Measurements from ENCODE around the gene MUS81. TPM values are rescaled to one million over a fixed set of nuclear protein-coding genes. Genes with fewer than 3 reads are reported as not detected.

Gene MUS81
- total and polyA plus RNA-seq, 2 of the 13 experiments (the other 11 are each of a cell fraction or from before 2014, with no cell fraction given): 25.6 to 30.2 TPM

DNA sequence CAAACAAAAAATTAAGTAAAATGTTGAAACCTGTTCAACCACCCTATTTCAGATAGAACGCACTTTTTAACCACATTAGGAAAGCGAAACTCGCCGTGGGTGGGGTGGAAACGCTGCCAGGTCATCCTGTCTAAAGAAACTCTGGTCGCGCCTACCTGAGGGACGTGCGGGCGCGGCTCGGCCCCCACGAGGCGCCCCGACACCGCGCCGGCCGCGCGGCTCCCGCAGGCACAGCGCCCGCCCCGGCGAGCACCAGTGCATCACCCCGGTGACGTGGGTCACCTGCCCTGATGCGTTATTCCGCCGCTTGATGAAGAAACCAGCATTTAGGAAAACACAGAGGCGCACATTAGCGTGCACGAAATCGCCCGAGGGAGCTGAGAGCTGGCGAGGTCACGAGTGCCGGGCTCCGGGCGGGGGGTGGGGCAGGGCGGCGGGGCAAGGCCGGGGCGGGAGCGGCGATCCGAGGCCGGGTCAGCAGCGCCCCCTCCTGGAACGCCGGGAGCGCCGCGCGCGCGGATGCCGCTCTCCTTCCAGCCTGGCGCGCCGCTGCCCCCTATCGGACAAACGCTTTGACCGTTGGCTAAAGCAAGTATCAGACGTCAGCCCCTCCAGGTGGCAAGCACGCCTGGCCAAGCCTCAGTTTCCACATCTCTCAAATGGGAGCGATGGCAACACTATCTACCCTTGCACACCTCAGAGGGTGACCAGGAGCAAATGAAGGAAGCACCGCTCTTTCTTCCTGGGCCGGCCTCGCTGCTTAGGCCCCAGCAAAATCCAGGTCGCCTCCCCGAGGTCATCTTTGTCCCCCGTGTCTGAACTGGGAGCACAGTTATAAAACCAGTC lies 42.2 kb upstream of the MUS81 start (continued):
- TF ChIP-seq, protein P1, sequence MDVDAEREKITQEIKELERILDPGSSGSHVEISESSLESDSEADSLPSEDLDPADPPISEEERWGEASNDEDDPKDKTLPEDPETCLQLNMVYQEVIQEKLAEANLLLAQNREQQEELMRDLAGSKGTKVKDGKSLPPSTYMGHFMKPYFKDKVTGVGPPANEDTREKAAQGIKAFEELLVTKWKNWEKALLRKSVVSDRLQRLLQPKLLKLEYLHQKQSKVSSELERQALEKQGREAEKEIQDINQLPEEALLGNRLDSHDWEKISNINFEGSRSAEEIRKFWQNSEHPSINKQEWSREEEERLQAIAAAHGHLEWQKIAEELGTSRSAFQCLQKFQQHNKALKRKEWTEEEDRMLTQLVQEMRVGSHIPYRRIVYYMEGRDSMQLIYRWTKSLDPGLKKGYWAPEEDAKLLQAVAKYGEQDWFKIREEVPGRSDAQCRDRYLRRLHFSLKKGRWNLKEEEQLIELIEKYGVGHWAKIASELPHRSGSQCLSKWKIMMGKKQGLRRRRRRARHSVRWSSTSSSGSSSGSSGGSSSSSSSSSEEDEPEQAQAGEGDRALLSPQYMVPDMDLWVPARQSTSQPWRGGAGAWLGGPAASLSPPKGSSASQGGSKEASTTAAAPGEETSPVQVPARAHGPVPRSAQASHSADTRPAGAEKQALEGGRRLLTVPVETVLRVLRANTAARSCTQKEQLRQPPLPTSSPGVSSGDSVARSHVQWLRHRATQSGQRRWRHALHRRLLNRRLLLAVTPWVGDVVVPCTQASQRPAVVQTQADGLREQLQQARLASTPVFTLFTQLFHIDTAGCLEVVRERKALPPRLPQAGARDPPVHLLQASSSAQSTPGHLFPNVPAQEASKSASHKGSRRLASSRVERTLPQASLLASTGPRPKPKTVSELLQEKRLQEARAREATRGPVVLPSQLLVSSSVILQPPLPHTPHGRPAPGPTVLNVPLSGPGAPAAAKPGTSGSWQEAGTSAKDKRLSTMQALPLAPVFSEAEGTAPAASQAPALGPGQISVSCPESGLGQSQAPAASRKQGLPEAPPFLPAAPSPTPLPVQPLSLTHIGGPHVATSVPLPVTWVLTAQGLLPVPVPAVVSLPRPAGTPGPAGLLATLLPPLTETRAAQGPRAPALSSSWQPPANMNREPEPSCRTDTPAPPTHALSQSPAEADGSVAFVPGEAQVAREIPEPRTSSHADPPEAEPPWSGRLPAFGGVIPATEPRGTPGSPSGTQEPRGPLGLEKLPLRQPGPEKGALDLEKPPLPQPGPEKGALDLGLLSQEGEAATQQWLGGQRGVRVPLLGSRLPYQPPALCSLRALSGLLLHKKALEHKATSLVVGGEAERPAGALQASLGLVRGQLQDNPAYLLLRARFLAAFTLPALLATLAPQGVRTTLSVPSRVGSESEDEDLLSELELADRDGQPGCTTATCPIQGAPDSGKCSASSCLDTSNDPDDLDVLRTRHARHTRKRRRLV (CRISPR knock-in tag; IDR thresholded peaks at IDR 0.05): no peak
- no peak for TF ChIP-seq KAT7 (CRISPR knock-in tag; IDR thresholded peaks at IDR 0.05; ENCODE audit: borderline replicate concordance)
- no peak for TF ChIP-seq SAFB2 (CRISPR knock-in tag; IDR thresholded peaks at IDR 0.05; ENCODE audit: borderline replicate concordance, low read depth)
- no peak for TF ChIP-seq NFE2 (CRISPR knock-in tag; IDR thresholded peaks at IDR 0.05)
- TF ChIP-seq, protein P2, sequence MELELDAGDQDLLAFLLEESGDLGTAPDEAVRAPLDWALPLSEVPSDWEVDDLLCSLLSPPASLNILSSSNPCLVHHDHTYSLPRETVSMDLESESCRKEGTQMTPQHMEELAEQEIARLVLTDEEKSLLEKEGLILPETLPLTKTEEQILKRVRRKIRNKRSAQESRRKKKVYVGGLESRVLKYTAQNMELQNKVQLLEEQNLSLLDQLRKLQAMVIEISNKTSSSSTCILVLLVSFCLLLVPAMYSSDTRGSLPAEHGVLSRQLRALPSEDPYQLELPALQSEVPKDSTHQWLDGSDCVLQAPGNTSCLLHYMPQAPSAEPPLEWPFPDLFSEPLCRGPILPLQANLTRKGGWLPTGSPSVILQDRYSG (CRISPR knock-in tag; IDR thresholded peaks at IDR 0.05): no peak
- TF ChIP-seq CCDC6 (CRISPR knock-in tag; IDR thresholded peaks at IDR 0.05): 0 out of 2 replicates have a peak, but pooled peaks have one; percentile 16
- TF ChIP-seq ZSCAN25 (CRISPR knock-in tag; IDR thresholded peaks at IDR 0.05): 0 out of 2 replicates have a peak, but pooled peaks have one; percentile 42
- TF ChIP-seq, protein P3, sequence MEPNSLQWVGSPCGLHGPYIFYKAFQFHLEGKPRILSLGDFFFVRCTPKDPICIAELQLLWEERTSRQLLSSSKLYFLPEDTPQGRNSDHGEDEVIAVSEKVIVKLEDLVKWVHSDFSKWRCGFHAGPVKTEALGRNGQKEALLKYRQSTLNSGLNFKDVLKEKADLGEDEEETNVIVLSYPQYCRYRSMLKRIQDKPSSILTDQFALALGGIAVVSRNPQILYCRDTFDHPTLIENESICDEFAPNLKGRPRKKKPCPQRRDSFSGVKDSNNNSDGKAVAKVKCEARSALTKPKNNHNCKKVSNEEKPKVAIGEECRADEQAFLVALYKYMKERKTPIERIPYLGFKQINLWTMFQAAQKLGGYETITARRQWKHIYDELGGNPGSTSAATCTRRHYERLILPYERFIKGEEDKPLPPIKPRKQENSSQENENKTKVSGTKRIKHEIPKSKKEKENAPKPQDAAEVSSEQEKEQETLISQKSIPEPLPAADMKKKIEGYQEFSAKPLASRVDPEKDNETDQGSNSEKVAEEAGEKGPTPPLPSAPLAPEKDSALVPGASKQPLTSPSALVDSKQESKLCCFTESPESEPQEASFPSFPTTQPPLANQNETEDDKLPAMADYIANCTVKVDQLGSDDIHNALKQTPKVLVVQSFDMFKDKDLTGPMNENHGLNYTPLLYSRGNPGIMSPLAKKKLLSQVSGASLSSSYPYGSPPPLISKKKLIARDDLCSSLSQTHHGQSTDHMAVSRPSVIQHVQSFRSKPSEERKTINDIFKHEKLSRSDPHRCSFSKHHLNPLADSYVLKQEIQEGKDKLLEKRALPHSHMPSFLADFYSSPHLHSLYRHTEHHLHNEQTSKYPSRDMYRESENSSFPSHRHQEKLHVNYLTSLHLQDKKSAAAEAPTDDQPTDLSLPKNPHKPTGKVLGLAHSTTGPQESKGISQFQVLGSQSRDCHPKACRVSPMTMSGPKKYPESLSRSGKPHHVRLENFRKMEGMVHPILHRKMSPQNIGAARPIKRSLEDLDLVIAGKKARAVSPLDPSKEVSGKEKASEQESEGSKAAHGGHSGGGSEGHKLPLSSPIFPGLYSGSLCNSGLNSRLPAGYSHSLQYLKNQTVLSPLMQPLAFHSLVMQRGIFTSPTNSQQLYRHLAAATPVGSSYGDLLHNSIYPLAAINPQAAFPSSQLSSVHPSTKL (CRISPR knock-in tag; IDR thresholded peaks at IDR 0.05): peak; percentile 41; the same call in 1 of the 2 replicates
- TF ChIP-seq ZNF331 (CRISPR knock-in tag; IDR thresholded peaks at IDR 0.05): peak; percentile 30; the same call in 1 of the 2 replicates
- TF ChIP-seq ZNF564 (CRISPR knock-in tag; IDR thresholded peaks at IDR 0.05): no peak
- no peak for TF ChIP-seq TEAD2 (CRISPR knock-in tag; IDR thresholded peaks at IDR 0.05)
- TF ChIP-seq CBFB (CRISPR knock-in tag; IDR thresholded peaks at IDR 0.05): 0 out of 2 replicates have a peak, but pooled peaks have one; percentile 24
- TF ChIP-seq, protein P4, sequence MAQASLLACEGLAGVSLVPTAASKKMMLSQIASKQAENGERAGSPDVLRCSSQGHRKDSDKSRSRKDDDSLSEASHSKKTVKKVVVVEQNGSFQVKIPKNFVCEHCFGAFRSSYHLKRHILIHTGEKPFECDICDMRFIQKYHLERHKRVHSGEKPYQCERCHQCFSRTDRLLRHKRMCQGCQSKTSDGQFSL (CRISPR knock-in tag; IDR thresholded peaks at IDR 0.05): no peak
- TF ChIP-seq POGZ (CRISPR knock-in tag; IDR thresholded peaks at IDR 0.05): peak; percentile 62
- TF ChIP-seq XBP1 (CRISPR knock-in tag; IDR thresholded peaks at IDR 0.05): no peak
- TF ChIP-seq RXRB (CRISPR knock-in tag; IDR thresholded peaks at IDR 0.05; ENCODE audit: borderline replicate concordance): no peak
- TF ChIP-seq, protein P5, sequence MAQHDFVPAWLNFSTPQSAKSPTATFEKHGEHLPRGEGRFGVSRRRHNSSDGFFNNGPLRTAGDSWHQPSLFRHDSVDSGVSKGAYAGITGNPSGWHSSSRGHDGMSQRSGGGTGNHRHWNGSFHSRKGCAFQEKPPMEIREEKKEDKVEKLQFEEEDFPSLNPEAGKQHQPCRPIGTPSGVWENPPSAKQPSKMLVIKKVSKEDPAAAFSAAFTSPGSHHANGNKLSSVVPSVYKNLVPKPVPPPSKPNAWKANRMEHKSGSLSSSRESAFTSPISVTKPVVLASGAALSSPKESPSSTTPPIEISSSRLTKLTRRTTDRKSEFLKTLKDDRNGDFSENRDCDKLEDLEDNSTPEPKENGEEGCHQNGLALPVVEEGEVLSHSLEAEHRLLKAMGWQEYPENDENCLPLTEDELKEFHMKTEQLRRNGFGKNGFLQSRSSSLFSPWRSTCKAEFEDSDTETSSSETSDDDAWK (CRISPR knock-in tag; IDR thresholded peaks at IDR 0.05): no peak

All from HepG2 (cell line).